Fibroblast of lung (primary cell): ENCODE data around the gene IGFBP1. TPM values are rescaled to one million over a fixed set of nuclear protein-coding genes. Genes with fewer than 3 reads are reported as not detected.
A peak's percentile ranks its signal among the peaks of the same experiment; 100 is the strongest.

Experiments used
- DNase-seq, 2 donors: peaks; one replicate each; pipeline versions ENCODE4 v3.0.0 to v3.0.0-alpha.2; 2010; ENCODE audit warnings: low read depth in 2 of 2
- H2AFZ ChIP-seq: 2 replicates; pipeline ENCODE4 v1.5.1; 2012; ENCODE audit warnings: low read length, control low read depth, inconsistent platforms
- H3K27ac ChIP-seq: 2 replicates; pipeline ENCODE4 v1.5.1; 2011; ENCODE audit warnings: low read length, control low read depth; ENCODE audit not compliant: insufficient read depth
- H3K27me3 ChIP-seq: 2 replicates; pipeline ENCODE4 v1.5.1; 2011; ENCODE audit warnings: mild to moderate bottlenecking, low read length; ENCODE audit not compliant: control insufficient read depth, insufficient read depth
- H3K36me3 ChIP-seq: 2 replicates; pipeline ENCODE4 v1.5.1; 2011; ENCODE audit warnings: low read length; ENCODE audit not compliant: control insufficient read depth, insufficient read depth
- H3K4me1 ChIP-seq: 2 replicates; pipeline ENCODE4 v1.5.1; 2011; ENCODE audit warnings: low read length; ENCODE audit not compliant: control insufficient read depth, insufficient read depth; ENCODE audit errors: extremely low read depth
- H3K4me2 ChIP-seq: 2 replicates; pipeline ENCODE4 v1.5.1; 2011; ENCODE audit warnings: low read length, control low read depth; ENCODE audit not compliant: insufficient read depth; ENCODE audit errors: extremely low read depth
- H3K4me3 ChIP-seq, 4 experiments: fragments of 200-600 bp in 1 of 4; sonication (generic) in 1 of 4; replicated peaks in 1 of 4; 2 replicates each; pipeline ENCODE4 v1.5.1; 2011 to 2016; ENCODE audit warnings: low read length in 4 of 4, low read depth in 3 of 4, mild to moderate bottlenecking in 3 of 4, control low read depth in 2 of 4, inconsistent platforms in 1 of 4, mixed read lengths in 1 of 4; ENCODE audit not compliant: insufficient read depth in 1 of 4; ENCODE audit errors: control extremely low read depth in 1 of 4
- H3K79me2 ChIP-seq: 2 replicates; pipeline ENCODE4 v1.5.1; 2012; ENCODE audit warnings: mild to moderate bottlenecking, low read length, inconsistent platforms; ENCODE audit not compliant: control insufficient read depth, insufficient read depth
- H3K9ac ChIP-seq: 2 replicates; pipeline ENCODE4 v1.5.1; 2011; ENCODE audit warnings: mild to moderate bottlenecking, low read length, control low read depth; ENCODE audit not compliant: insufficient read depth
- H3K9me3 ChIP-seq: 2 replicates; pipeline ENCODE4 v1.5.1; 2012; ENCODE audit warnings: low read depth, low read length; ENCODE audit not compliant: control insufficient read depth, insufficient read depth
- H4K20me1 ChIP-seq: 2 replicates; pipeline ENCODE4 v1.5.1; 2011; ENCODE audit warnings: low read length; ENCODE audit not compliant: control insufficient read depth, insufficient read depth; ENCODE audit errors: extremely low read depth
- EZH2 ChIP-seq: IDR thresholded peaks from 2 replicates; pipeline ENCODE4 v1.5.1; 2012; ENCODE audit warnings: low read length, control low read depth, mild to moderate bottlenecking; ENCODE audit errors: missing control alignments
- polyA plus RNA-seq, 2 donors: library from polyadenylated mRNA; depleted of rRNA in 1 of 2; stranded (reverse) in 1 of 2; unstranded in 1 of 2; fragments of >200 nt; gene quantifications; 2 replicates each; pipeline ENCODE4 v1.2.1, GENCODE V29; 2011 to 2012; ENCODE audit warnings: missing spikeins in 1 of 2
- total RNA-seq: library from RNA; depleted of rRNA; stranded (reverse); fragments of >200 nt; gene quantifications from 2 replicates; pipeline ENCODE4 v1.2.1, GENCODE V29; 2014
- TF ChIP-seq, protein P1 (sequence below), 2 donors: IDR thresholded peaks in 1 of 2; conservative IDR thresholded peaks in 1 of 2; 1 replicate in 1 of 2; 2 replicates in 1 of 2; pipeline ENCODE4 v1.5.1; 2011 to 2012; ENCODE audit warnings: low read length in 2 of 2, control low read depth in 1 of 2, inconsistent platforms in 1 of 2, low read depth in 1 of 2, mild to moderate bottlenecking in 1 of 2

IGFBP1 gene
- total and polyA plus RNA-seq, 2 donors (not counting 1 experiment from before 2014, with no cell fraction given), result not detected

DNA sequence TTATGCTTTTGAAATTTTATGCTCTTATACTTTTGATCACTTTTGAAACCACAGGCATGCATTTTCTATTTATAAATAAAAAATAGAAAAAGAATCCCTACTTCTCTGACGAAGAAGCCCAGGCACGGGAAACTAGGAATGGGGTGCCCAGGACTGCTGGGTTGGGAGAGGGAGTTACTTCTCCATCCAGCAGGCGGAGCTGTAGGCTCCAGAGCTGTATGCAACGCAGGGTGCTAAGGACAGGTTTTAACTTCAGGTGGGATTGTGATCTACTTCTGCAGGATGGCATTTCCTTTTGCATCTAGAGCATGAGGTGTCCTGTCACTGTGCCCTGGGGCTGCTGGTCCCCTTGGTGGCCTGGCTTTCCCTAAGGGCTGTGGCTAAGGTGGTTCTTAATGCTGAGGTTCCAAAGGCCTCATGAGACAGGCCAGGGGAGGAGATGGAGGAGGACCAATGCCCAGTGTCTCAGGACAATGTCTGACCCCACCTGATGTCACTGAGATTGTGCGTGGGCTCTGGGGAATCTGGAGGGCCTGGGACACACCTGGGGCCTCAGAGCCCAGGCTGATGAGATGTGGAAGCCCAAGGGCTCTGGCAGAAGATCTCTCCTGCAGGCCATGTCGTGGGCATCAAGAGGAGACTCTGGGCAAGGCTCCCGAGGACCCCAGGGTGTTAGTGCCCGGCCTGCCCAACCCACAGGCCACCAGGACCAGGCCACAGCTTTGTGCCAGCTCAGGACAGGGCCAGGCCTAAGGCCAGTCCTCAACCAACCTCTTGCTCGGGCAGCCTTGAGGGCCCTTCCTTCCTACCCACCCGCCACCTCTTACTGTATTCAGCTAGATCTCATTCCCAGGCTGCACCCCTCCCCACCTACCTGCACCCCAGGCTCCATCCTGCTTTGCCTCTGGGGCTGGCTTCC is 15.9 kb upstream of the IGFBP1 start:
- Histone ChIP-seq H3K79me2 (no peaks in the 10 kb centered on the region), H3K4me2 (no peak overlapping the region), H4K20me1 (no peaks in the 10 kb centered on the region), H3K9me3 (no peaks in the 10 kb centered on the region), H3K4me1 (peaks cover 4% of the 10 kb centered on the region), H3K4me3 (no peak overlapping the region), H2AFZ (no peak overlapping the region), H3K9ac (no peak overlapping the region), H3K36me3 (no peaks in the 10 kb centered on the region), H3K27ac (no peak overlapping the region), H3K27me3 (no peaks in the 10 kb centered on the region)
- DNase-seq, result no peak
- no peak for TF ChIP-seq EZH2
- TF ChIP-seq, protein P1, sequence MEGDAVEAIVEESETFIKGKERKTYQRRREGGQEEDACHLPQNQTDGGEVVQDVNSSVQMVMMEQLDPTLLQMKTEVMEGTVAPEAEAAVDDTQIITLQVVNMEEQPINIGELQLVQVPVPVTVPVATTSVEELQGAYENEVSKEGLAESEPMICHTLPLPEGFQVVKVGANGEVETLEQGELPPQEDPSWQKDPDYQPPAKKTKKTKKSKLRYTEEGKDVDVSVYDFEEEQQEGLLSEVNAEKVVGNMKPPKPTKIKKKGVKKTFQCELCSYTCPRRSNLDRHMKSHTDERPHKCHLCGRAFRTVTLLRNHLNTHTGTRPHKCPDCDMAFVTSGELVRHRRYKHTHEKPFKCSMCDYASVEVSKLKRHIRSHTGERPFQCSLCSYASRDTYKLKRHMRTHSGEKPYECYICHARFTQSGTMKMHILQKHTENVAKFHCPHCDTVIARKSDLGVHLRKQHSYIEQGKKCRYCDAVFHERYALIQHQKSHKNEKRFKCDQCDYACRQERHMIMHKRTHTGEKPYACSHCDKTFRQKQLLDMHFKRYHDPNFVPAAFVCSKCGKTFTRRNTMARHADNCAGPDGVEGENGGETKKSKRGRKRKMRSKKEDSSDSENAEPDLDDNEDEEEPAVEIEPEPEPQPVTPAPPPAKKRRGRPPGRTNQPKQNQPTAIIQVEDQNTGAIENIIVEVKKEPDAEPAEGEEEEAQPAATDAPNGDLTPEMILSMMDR (conservative IDR thresholded peaks at IDR 0.05 in 1 of 2, IDR thresholded peaks at IDR 0.05 in 1 of 2; ENCODE audit: low read depth in 1 of 2, low read length in 2 of 2), result peak; percentile 29 to 54

DNA sequence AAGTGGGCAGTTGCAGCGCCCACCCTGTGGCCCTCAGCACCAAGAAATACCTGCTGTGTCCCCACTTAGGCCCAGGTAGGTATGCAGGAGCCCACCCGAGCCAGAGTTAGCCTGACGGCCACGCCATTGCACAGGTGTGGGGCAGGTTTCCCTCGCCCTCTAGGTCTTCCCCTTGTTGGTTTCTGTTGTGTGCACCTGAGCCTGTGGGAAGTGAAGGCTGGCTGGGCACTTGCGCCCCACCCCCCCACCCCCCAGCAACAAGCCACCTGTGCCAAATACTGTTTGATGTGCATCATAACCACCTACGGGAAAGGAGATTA is 15.3 kb upstream of the IGFBP1 start, which contains the start of gene CCDC201:
Gene CCDC201, minus strand, starts transcription at position 48 of the 320 bp plus-strand sequence. CDS start 75 bp downstream, outside the sequence.
- no peak within 1 kb of the TSS for H3K4me3 ChIP-seq
- H3K4me2 ChIP-seq, result no peak within 1 kb of the TSS
- no peak within 1 kb of the TSS for H3K27ac ChIP-seq
- no peaks in the 10 kb centered on the region for H4K20me1 ChIP-seq
- H3K9ac ChIP-seq, result no peak within 1 kb of the TSS
- peaks cover 4% of the 10 kb centered on the region for H3K4me1 ChIP-seq
- H2AFZ ChIP-seq, result no peak within 1 kb of the TSS
- H3K27me3 ChIP-seq, result no peaks in the 10 kb centered on the region
- H3K79me2 ChIP-seq, result no peaks in the 10 kb centered on the region
- H3K36me3 ChIP-seq, result no peaks in the 10 kb centered on the region
- no peaks in the 10 kb centered on the region for H3K9me3 ChIP-seq
- TF ChIP-seq, protein P1 (conservative IDR thresholded peaks at IDR 0.05 in 1 of 2, IDR thresholded peaks at IDR 0.05 in 1 of 2; ENCODE audit: low read depth in 1 of 2, low read length in 2 of 2), result no peak
- TF ChIP-seq EZH2, result no peak
- DNase-seq, result no peak

DNA sequence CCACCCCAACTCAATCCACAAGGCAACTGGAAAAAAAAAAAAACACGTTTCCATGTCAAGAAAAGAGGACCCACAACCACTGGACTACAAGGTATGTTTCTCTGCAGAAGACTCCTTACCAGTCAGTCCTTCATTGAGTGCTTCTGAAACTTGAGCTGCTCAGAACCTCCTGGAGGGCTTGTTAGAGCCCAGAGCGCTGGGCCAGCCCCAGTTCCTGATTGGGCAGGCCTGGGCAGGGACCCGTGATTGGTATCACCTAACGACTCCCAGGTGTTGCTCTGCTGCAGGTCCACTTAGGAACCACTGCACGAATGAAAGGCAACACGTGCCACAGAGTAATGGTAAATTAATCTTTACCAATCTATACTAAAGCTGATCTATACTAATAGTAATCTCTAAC is 14.9 kb upstream of the IGFBP1 start:
- no peak overlapping the region for H3K9ac ChIP-seq
- H4K20me1 ChIP-seq, result no peaks in the 10 kb centered on the region
- H3K4me1 ChIP-seq, result peaks cover 4% of the 10 kb centered on the region
- H3K27me3 ChIP-seq, result no peaks in the 10 kb centered on the region
- H3K9me3 ChIP-seq, result no peaks in the 10 kb centered on the region
- H2AFZ ChIP-seq, result no peak overlapping the region
- no peaks in the 10 kb centered on the region for H3K36me3 ChIP-seq
- H3K27ac ChIP-seq, result no peak overlapping the region
- H3K4me2 ChIP-seq, result no peak overlapping the region
- H3K4me3 ChIP-seq, result no peak overlapping the region
- TF ChIP-seq, protein P1 (conservative IDR thresholded peaks at IDR 0.05 in 1 of 2, IDR thresholded peaks at IDR 0.05 in 1 of 2; ENCODE audit: low read depth in 1 of 2, low read length in 2 of 2), result no peak
- no peak for TF ChIP-seq EZH2
- H3K79me2 ChIP-seq, result no peaks in the 10 kb centered on the region
- no peak for DNase-seq
